Spleen (tissue), 11 donors: ENCODE results near the gene SERINC5. TPM values are rescaled to one million over a fixed set of nuclear protein-coding genes. Genes with fewer than 3 reads are reported as not detected.

Source experiments
- DNase-seq: peaks from one replicate; pipeline ENCODE4 v3.0.0-alpha.2; 2020
- H3K27ac ChIP-seq, 8 donors: fragments of 200-600 bp; sonication (generic) in 7 of 8; 1 replicate in 4 of 8; 2 replicates in 4 of 8; pipeline versions ENCODE4 v1.5.0 to v1.8.0; 2016 to 2021; ENCODE audit warnings: inconsistent platforms in 4 of 8, mild to moderate bottlenecking in 4 of 8, moderate library complexity in 1 of 8
- H3K27me3 ChIP-seq, 7 donors: fragments of 200-600 bp; sonication (generic) in 6 of 7; replicated peaks in 1 of 7; 1 replicate in 4 of 7; 2 replicates in 3 of 7; pipeline versions ENCODE4 v1.5.0 to v1.8.0; 2016 to 2021; ENCODE audit warnings: inconsistent platforms in 3 of 7, mild to moderate bottlenecking in 1 of 7
- H3K36me3 ChIP-seq, 6 donors: fragments of 200-600 bp; sonication (generic) in 5 of 6; 1 replicate in 4 of 6; 2 replicates in 2 of 6; pipeline versions ENCODE4 v1.5.0 to v1.8.0; 2016 to 2021; ENCODE audit warnings: inconsistent platforms in 2 of 6
- H3K4me1 ChIP-seq, 6 donors: fragments of 200-600 bp; sonication (generic) in 5 of 6; 1 replicate in 3 of 6; 2 replicates in 3 of 6; pipeline versions ENCODE4 v1.5.0 to v1.8.0; 2016 to 2021; ENCODE audit warnings: inconsistent platforms in 3 of 6
- H3K4me3 ChIP-seq, 8 donors: fragments of 200-600 bp; sonication (generic) in 7 of 8; 1 replicate in 4 of 8; 2 replicates in 4 of 8; pipeline versions ENCODE4 v1.5.0 to v1.8.0; 2016 to 2021; ENCODE audit warnings: inconsistent platforms in 4 of 8, mild to moderate bottlenecking in 4 of 8, moderate library complexity in 2 of 8
- H3K9me3 ChIP-seq, 8 donors: fragments of 200-600 bp; sonication (generic) in 7 of 8; 1 replicate in 4 of 8; 2 replicates in 4 of 8; pipeline versions ENCODE4 v1.5.0 to v1.8.0; 2016 to 2021; ENCODE audit warnings: inconsistent platforms in 4 of 8
- POLR2A ChIP-seq, 3 donors: fragments of 450-650 bp; IDR thresholded peaks; one replicate each; pipeline ENCODE4 v1.5.1; 2017; ENCODE audit warnings: antibody characterized with exemption in 3 of 3, mild to moderate bottlenecking in 1 of 3
- POLR2AphosphoS5 ChIP-seq, 3 donors: sonication (generic); formaldehyde crosslinking; IDR thresholded peaks; one replicate each; pipeline ENCODE4 v1.5.1; 2017; ENCODE audit warnings: antibody characterized with exemption in 3 of 3
- WGBS, 5 donors: extraction: QIAGEN DNeasy Blood & Tissue Kit in 3 of 5; methylation state at CpG; one replicate each; pipeline versions ENCODE4 v1.1.5 to v1.1.7; 2013 to 2018; 5-methylcytosine and 5-hydroxymethylcytosine counted together
- intact Hi-C: fragments of 100-400 bp; cut with DNase I; formaldehyde crosslinking; loops from one replicate; pipeline ENCODE4 v1.15.0; 2023; ENCODE audit warnings: low total_unique reads
- polyA plus RNA-seq, 3 donors: library from polyadenylated mRNA; stranded (reverse); fragments of 200-250 nt; gene quantifications; one replicate each; pipeline ENCODE4 v1.2.1, GENCODE V29; 2013
- total RNA-seq, 7 donors: library from RNA; depleted of rRNA in 3 of 7; stranded (reverse); fragments of >200 nt in 3 of 7; fragmentation: NEBNext Ultra II Directional in 4 of 7; extraction: Animal tissue kit (Norgen Biotek cat#: 25700) in 4 of 7; gene quantifications; one replicate each; pipeline versions ENCODE4 v1.1.0 to v1.2.1, GENCODE V29; 2016 to 2021
- TF ChIP-seq, protein P1 (sequence below), 11 experiments: fragments of 200-600 bp in 7 of 11; fragments of 450-650 bp in 4 of 11; sonication (generic) in 4 of 11; IDR thresholded peaks in 8 of 11; conservative IDR thresholded peaks in 3 of 11; 1 replicate in 7 of 11; 2 replicates in 4 of 11; pipeline versions ENCODE4 v1.4.0 to v1.8.0; 2016 to 2021; ENCODE audit warnings: antibody characterized with exemption in 11 of 11, inconsistent platforms in 4 of 11, mild to moderate bottlenecking in 1 of 11
- donor health status: healthy with polysubstance abuse.
- donor health status: DM: no; HTN: no; CAD: no; lungs with moderate emphysema.
- donor health status: DM: no; HTN: no; CAD: no.
- donor health status: Bipolar disorder and iron deficiency.
- donor health status: healthy.
- donor health status: DM: no; HTN: no; CAD: no.
- donor health status: DM: yes; HTN: yes; CAD: no.

SERINC5 gene
- total and polyA plus RNA-seq, 10 donors, result 1.5 to 29.8 (median 21.2) TPM

DNA sequence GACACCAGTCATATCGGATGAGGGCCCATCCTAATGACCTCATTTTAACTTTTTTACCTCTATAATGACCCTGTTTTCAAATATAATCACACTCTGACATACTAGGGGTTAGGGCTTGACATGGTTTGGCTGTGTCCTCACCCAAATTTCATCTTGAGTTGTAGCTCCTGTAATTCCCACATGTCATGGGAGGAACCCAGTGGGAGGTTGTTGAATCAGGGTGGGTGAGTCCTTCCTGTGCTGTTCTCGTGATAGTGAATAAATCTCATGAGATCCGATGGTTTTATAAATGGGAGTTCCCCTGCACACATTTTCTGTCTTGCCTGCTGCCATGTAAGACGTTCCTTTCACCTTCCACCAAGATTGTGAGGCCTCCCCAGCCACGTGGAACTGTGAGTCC is 148.9 kb downstream of the SERINC5 start:
- peaks cover 0 to 10% (median 0%) of the 10 kb centered on the region in 6 donors for H3K4me1 ChIP-seq
- intact Hi-C loops, result no loop called here

DNA sequence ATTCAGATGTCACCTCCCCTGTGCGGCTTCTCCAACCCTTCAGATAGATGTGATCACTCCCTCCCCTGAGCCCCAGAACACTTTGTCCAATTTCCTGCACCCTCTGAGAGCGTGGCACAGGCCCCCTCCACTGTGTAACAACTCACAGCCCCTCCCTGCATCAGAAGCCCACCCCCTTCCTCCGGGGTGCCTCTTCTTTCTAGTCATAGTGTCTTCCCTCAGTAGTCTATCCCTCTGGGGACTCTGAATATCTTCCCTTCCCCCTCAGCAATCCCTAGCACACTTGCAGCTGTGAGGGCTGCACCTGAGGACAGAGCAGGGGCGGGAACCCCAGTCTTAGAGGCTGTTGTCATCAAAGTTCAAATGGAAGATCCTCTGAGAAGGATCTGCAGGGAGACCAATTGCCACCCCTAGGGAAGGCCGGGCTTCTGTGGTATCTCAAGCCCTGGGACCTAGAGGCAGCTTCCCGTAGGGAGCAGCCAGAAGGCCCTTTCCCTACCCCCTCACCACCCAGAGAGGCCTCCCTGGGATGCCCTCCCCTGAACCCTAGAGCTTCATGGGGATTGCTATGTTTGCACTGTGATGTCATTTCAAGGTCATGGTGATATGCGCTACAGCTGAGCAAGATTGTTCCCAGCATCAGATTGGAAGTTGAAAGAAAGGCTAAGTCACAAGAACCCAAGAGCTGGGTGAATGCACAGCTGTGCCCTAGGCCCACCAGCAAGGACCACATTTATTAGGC is 150.0 kb downstream of the SERINC5 start:
- Histone ChIP-seq H3K4me1 (peaks cover 0 to 10% (median 0%) of the 10 kb centered on the region in 6 donors), H3K9me3 (no peaks in the 10 kb centered on the region), H3K27ac (no peak overlapping the region), H3K36me3 (no peaks in the 10 kb centered on the region), H3K4me3 (no peak overlapping the region), H3K27me3 (no peaks in the 10 kb centered on the region)
- intact Hi-C loops, result no loop called here
- TF ChIP-seq POLR2A (IDR thresholded peaks at IDR 0.05) (no peak), POLR2AphosphoS5 (IDR thresholded peaks at IDR 0.05) (no peak)
- TF ChIP-seq, protein P1, sequence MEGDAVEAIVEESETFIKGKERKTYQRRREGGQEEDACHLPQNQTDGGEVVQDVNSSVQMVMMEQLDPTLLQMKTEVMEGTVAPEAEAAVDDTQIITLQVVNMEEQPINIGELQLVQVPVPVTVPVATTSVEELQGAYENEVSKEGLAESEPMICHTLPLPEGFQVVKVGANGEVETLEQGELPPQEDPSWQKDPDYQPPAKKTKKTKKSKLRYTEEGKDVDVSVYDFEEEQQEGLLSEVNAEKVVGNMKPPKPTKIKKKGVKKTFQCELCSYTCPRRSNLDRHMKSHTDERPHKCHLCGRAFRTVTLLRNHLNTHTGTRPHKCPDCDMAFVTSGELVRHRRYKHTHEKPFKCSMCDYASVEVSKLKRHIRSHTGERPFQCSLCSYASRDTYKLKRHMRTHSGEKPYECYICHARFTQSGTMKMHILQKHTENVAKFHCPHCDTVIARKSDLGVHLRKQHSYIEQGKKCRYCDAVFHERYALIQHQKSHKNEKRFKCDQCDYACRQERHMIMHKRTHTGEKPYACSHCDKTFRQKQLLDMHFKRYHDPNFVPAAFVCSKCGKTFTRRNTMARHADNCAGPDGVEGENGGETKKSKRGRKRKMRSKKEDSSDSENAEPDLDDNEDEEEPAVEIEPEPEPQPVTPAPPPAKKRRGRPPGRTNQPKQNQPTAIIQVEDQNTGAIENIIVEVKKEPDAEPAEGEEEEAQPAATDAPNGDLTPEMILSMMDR (IDR thresholded peaks at IDR 0.05 in 8 of 11, conservative IDR thresholded peaks at IDR 0.05 in 3 of 11), result no peak
- WGBS, 5 donors, result 66 to 83% (median 75%) methylated on average over 7 of the region's 7 CpGs
- DNase-seq, result no peak

More for the DNA sequence above, 148.9 kb downstream of the SERINC5 start:
- no peak for DNase-seq
- Histone ChIP-seq H3K36me3 (no peaks in the 10 kb centered on the region), H3K27ac (no peak overlapping the region), H3K4me3 (no peak overlapping the region), H3K9me3 (no peaks in the 10 kb centered on the region), H3K27me3 (no peaks in the 10 kb centered on the region)
- no peak for TF ChIP-seq POLR2AphosphoS5 (IDR thresholded peaks at IDR 0.05)
- TF ChIP-seq, protein P1 (IDR thresholded peaks at IDR 0.05 in 8 of 11, conservative IDR thresholded peaks at IDR 0.05 in 3 of 11), result no peak
- TF ChIP-seq POLR2A (IDR thresholded peaks at IDR 0.05), result no peak
- WGBS, 5 donors, result 67 to 83% (median 70%) methylated on average over 5 of the region's 5 CpGs

DNA sequence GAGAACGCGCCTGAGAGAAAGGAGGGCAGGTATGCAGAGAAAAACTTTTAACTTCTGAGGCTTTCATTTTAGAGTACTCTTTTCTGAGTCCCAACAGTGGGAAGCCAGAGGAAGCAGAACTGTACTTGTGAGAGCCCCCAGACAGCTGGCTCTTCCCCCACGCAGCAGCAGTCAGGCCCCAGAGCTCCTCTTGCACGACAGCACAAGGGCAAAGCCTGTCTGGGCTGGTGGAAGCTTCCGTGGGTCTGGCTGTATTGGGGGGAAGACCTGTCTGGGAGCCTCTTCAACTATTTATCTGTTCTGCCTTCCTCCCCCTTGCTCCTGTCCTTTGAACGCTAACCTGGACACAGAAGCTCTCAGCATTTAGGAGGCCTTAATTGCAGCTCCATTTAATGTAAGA is 152.5 kb downstream of the SERINC5 start:
- DNase-seq, result no peak
- Histone ChIP-seq H3K4me3 (no peak overlapping the region), H3K27me3 (no peaks in the 10 kb centered on the region), H3K9me3 (no peaks in the 10 kb centered on the region), H3K36me3 (no peaks in the 10 kb centered on the region), H3K27ac (no peak overlapping the region), H3K4me1 (no peaks in the 10 kb centered on the region)
- 63 to 75% (median 70%) methylated on average over 6 of the region's 6 CpGs for WGBS, 5 donors
- intact Hi-C loops, result no loop called here
- no peak for TF ChIP-seq POLR2AphosphoS5 (IDR thresholded peaks at IDR 0.05)
- TF ChIP-seq, protein P1 (IDR thresholded peaks at IDR 0.05 in 8 of 11, conservative IDR thresholded peaks at IDR 0.05 in 3 of 11), result no peak
- TF ChIP-seq POLR2A (IDR thresholded peaks at IDR 0.05), result no peak

DNA sequence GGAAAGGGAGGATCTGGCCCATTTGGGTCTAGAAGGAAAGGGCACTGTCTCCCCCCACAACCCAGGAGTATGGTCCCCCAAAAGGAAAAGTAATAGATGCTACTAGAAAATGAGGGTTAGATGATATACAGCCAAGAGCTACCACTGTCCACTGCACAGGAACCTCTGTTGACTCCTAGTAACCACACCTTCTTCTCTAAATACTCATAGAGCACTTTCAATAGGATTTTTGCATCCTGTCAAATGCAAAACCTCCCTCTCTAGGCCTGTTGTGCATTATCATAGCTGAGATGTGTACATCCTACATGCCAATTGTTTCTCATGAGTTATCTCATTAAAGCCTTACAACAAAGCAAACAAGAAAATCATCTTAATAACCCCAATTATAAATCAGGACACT is 153.9 kb downstream of the SERINC5 start:
- Histone ChIP-seq H3K4me1 (no peaks in the 10 kb centered on the region), H3K27ac (no peak overlapping the region), H3K27me3 (no peaks in the 10 kb centered on the region), H3K36me3 (no peaks in the 10 kb centered on the region), H3K4me3 (no peak overlapping the region), H3K9me3 (no peaks in the 10 kb centered on the region)
- intact Hi-C loops, result no loop called here
- TF ChIP-seq, protein P1 (IDR thresholded peaks at IDR 0.05 in 8 of 11, conservative IDR thresholded peaks at IDR 0.05 in 3 of 11), result no peak
- TF ChIP-seq POLR2AphosphoS5 (IDR thresholded peaks at IDR 0.05), result no peak
- TF ChIP-seq POLR2A (IDR thresholded peaks at IDR 0.05), result no peak
- no peak for DNase-seq
